Kidney (tissue), 14 donors: ENCODE data around the gene KLK1. TPM values are rescaled to one million over a fixed set of nuclear protein-coding genes. Genes with fewer than 3 reads are reported as not detected.
A peak's percentile ranks its signal among the peaks of the same experiment; 100 is the strongest.

Source experiments
- DNase-seq, 5 donors: peaks; one replicate each; pipeline ENCODE4 v3.0.0-alpha.2; 2013 to 2020
- FAIRE-seq: peaks from 2 replicates; lab custom pipeline; 2012; peaks lifted over from hg19 to GRCh38; lab: Jason Lieb, UNC
- H3K27ac ChIP-seq, 2 donors: one replicate each; pipeline ENCODE4 v1.7.0; 2013; ENCODE audit warnings: low read depth in 2 of 2, low read length in 2 of 2, inconsistent platforms in 1 of 2
- H3K27me3 ChIP-seq: one replicate; pipeline ENCODE4 v1.7.1; 2013; ENCODE audit warnings: low read length, inconsistent platforms; ENCODE audit not compliant: control insufficient read depth, insufficient read depth
- H3K36me3 ChIP-seq, 3 donors: one replicate each; pipeline versions ENCODE4 v1.7.0 to v1.7.1; 2013; ENCODE audit warnings: low read length in 3 of 3, control low read depth in 1 of 3, inconsistent platforms in 1 of 3; ENCODE audit not compliant: insufficient read depth in 3 of 3, control insufficient read depth in 2 of 3
- H3K4me1 ChIP-seq, 3 donors: one replicate each; pipeline versions ENCODE4 v1.7.0 to v1.7.1; 2013; ENCODE audit warnings: low read length in 3 of 3, inconsistent platforms in 1 of 3, low read depth in 1 of 3; ENCODE audit not compliant: control insufficient read depth in 2 of 3, insufficient read depth in 2 of 3
- H3K4me3 ChIP-seq, 3 donors: one replicate each; pipeline versions ENCODE4 v1.7.0 to v1.8.1; 2013; ENCODE audit warnings: low read length in 3 of 3, control low read depth in 1 of 3, inconsistent platforms in 1 of 3
- H3K9ac ChIP-seq, 3 donors: one replicate each; pipeline versions ENCODE4 v1.7.0 to v1.7.1; 2013; ENCODE audit warnings: low read length in 3 of 3, control low read depth in 1 of 3, inconsistent platforms in 1 of 3
- H3K9me3 ChIP-seq, 3 donors: one replicate each; pipeline versions ENCODE4 v1.7.0 to v1.7.1; 2013; ENCODE audit warnings: low read length in 3 of 3, control low read depth in 1 of 3, inconsistent platforms in 1 of 3; ENCODE audit not compliant: control insufficient read depth in 2 of 3, insufficient read depth in 1 of 3
- CTCF ChIP-seq: IDR thresholded peaks from 3 replicates; pipeline ENCODE4 v1.5.1; 2012; ENCODE audit warnings: mild to moderate bottlenecking, moderate library complexity, borderline replicate concordance; ENCODE audit not compliant: insufficient read depth; ENCODE audit errors: extremely low read depth
- intact Hi-C: fragments of 100-400 bp; cut with DNase I; formaldehyde crosslinking; loops from one replicate; pipeline ENCODE4 v1.11.1; 2022
- polyA plus RNA-seq: library from polyadenylated mRNA; stranded (reverse); fragments of 350-450 nt; fragmentation: Illumina TruSeq; extraction: RNeasy Lipid Tissue Mini Kit (QIAGEN cat#74804); gene quantifications from one replicate; pipeline ENCODE4 v1.2.3, GENCODE V29; 2014; ENCODE audit warnings: low read depth, low replicate concordance; ENCODE audit not compliant: insufficient read depth
- total RNA-seq: library from RNA; stranded (reverse); fragmentation: NEBNext Ultra II Directional; extraction: Animal tissue kit (Norgen Biotek cat#: 25700); gene quantifications from one replicate; pipeline ENCODE4 v1.2.1, GENCODE V29; 2021
- donor health status: control.
- donor health status: control.
- donor health status: control.
- donor health status: control.
- donor health status: control.
- donor health status: DM: yes; HTN: yes; CAD: no.
- donor health status: Normal renal cell carcinoma (clear cell type).

Gene KLK1
- total and polyA plus RNA-seq, 2 donors from 2014 or later, result 0.41 to 827 TPM

- DNase-seq, result peak in 1 of 5 donors; percentile 52
- H3K27ac ChIP-seq, result no peak overlapping the region
- no peak overlapping the region for H3K9ac ChIP-seq
- intact Hi-C loops, result no loop called here
- no peaks in the 10 kb centered on the region for H3K27me3 ChIP-seq
- H3K36me3 ChIP-seq, result no peaks in the 10 kb centered on the region
- TF ChIP-seq CTCF, result no peak
- peaks cover 0 to 7% (median 0%) of the 10 kb centered on the region in 3 donors for H3K4me1 ChIP-seq
- H3K9me3 ChIP-seq, result no peaks in the 10 kb centered on the region
- FAIRE-seq, result no peak
- no peak overlapping the region for H3K4me3 ChIP-seq
Measured at GRCh38 chr19:50827476-50827875, 3.9 kb upstream of the KLK1 start.

- no peaks in the 10 kb centered on the region for H3K9me3 ChIP-seq
- no peak overlapping the region for H3K4me3 ChIP-seq
- peaks cover 0 to 7% (median 0%) of the 10 kb centered on the region in 3 donors for H3K4me1 ChIP-seq
- TF ChIP-seq CTCF, result no peak
- no peaks in the 10 kb centered on the region for H3K36me3 ChIP-seq
- intact Hi-C loops, result no loop called here
- no peak overlapping the region for H3K9ac ChIP-seq
- H3K27me3 ChIP-seq, result no peaks in the 10 kb centered on the region
- peak in 1 of 5 donors; percentile 63 for DNase-seq
- H3K27ac ChIP-seq, result no peak overlapping the region
- FAIRE-seq, result no peak
Measured at GRCh38 chr19:50826492-50827240, 3.1 kb upstream of the KLK1 start.

GRCh38 chr19:50822661-50823208 lies 852 bp downstream of the KLK1 start:
- H3K36me3 ChIP-seq, result no peaks in the 10 kb centered on the region
- no peak overlapping the region for H3K4me3 ChIP-seq
- no peak for TF ChIP-seq CTCF
- peaks cover 18% of the 10 kb centered on the region for H3K27me3 ChIP-seq
- H3K27ac ChIP-seq, result no peak overlapping the region
- DNase-seq, result peak in 1 of 5 donors; percentile 34
- no peak for FAIRE-seq
- H3K9ac ChIP-seq, result no peak overlapping the region
- peaks cover 0 to 2% (median 0%) of the 10 kb centered on the region in 3 donors for H3K4me1 ChIP-seq
- H3K9me3 ChIP-seq, result no peaks in the 10 kb centered on the region
- intact Hi-C loops, result no loop called here
